Uterus (tissue), 4 donors: ENCODE measurements around the gene IRGC. TPM values are rescaled to one million over a fixed set of nuclear protein-coding genes. Genes with fewer than 3 reads are reported as not detected.

Experiments used
- DNase-seq, 2 donors: peaks; one replicate each; pipeline ENCODE4 v3.0.0-alpha.2; 2019 to 2020
- H3K27ac ChIP-seq, 2 donors: fragments of 200-600 bp; sonication (generic); 1 replicate in 1 of 2; 2 replicates in 1 of 2; pipeline ENCODE4 v1.5.1; 2016 to 2018
- H3K27me3 ChIP-seq, 2 donors: fragments of 200-600 bp; sonication (generic); one replicate each; pipeline ENCODE4 v1.5.1; 2018 to 2019; ENCODE audit warnings: control low read depth in 1 of 2
- H3K36me3 ChIP-seq, 2 donors: fragments of 200-600 bp; sonication (generic); one replicate each; pipeline ENCODE4 v1.5.1; 2019; ENCODE audit warnings: control low read depth in 1 of 2
- H3K4me1 ChIP-seq, 2 donors: fragments of 200-600 bp; sonication (generic); one replicate each; pipeline ENCODE4 v1.5.1; 2018 to 2019; ENCODE audit warnings: control low read depth in 1 of 2
- H3K4me3 ChIP-seq, 2 donors: fragments of 200-600 bp; sonication (generic); 1 replicate in 1 of 2; 2 replicates in 1 of 2; pipeline ENCODE4 v1.5.1; 2018 to 2019; ENCODE audit warnings: mild to moderate bottlenecking in 1 of 2
- H3K9me3 ChIP-seq, 2 donors: fragments of 200-600 bp; sonication (generic); one replicate each; pipeline ENCODE4 v1.5.1; 2019; ENCODE audit warnings: control low read depth in 1 of 2
- CTCF ChIP-seq, 4 experiments: fragments of 200-600 bp in 2 of 4; fragments of 450-650 bp in 2 of 4; sonication (generic) in 2 of 4; IDR thresholded peaks; one replicate each; pipeline ENCODE4 v1.5.1; 2016 to 2019; ENCODE audit warnings: antibody characterized with exemption in 4 of 4, mild to moderate bottlenecking in 2 of 4, moderate library complexity in 1 of 4
- POLR2A ChIP-seq, 2 donors: fragments of 450-650 bp; IDR thresholded peaks; one replicate each; pipeline ENCODE4 v1.6.1; 2016; ENCODE audit warnings: antibody characterized with exemption in 2 of 2, mild to moderate bottlenecking in 1 of 2, moderate library complexity in 1 of 2
- intact Hi-C: fragments of 100-400 bp; cut with DNase I; formaldehyde crosslinking; loops from one replicate; pipeline ENCODE4 v1.15.1; 2023; ENCODE audit warnings: low total_unique reads
- total RNA-seq, 4 donors: library from RNA; depleted of rRNA in 3 of 4; stranded (reverse); fragments of >200 nt in 3 of 4; gene quantifications; one replicate each; pipeline versions ENCODE4 v1.1.0 to v1.2.4, GENCODE V29; 2014 to 2023
- donor health status: DM: yes; HTN: yes; CAD: no.

Gene IRGC
- total RNA-seq, 4 donors from 2014 or later = not detected

- H3K27me3 ChIP-seq = no peaks in the 10 kb centered on the region
- intact Hi-C loops = no loop called here
- no peak for DNase-seq
- H3K27ac ChIP-seq = no peak overlapping the region
- no peak overlapping the region for H3K4me3 ChIP-seq
- H3K4me1 ChIP-seq = peaks cover 0 to 7% of the 10 kb centered on the region in 2 donors
- no peaks in the 10 kb centered on the region for H3K9me3 ChIP-seq
- no peaks in the 10 kb centered on the region for H3K36me3 ChIP-seq
- TF ChIP-seq CTCF (IDR thresholded peaks at IDR 0.05) (no peak), POLR2A (IDR thresholded peaks at IDR 0.05) (no peak)
Observed at GRCh38 chr19:43672061-43672679, 43.7 kb upstream of the IRGC start.

GRCh38 chr19:43673637-43674036 is 42.2 kb upstream of the IRGC start:
- no peak for DNase-seq
- Histone ChIP-seq H3K27me3 (no peaks in the 10 kb centered on the region), H3K9me3 (no peaks in the 10 kb centered on the region), H3K36me3 (no peaks in the 10 kb centered on the region), H3K4me1 (no peaks in the 10 kb centered on the region), H3K27ac (no peak overlapping the region), H3K4me3 (no peak overlapping the region)
- intact Hi-C loops = no loop called here
- no peak for TF ChIP-seq POLR2A (IDR thresholded peaks at IDR 0.05)
- no peak for TF ChIP-seq CTCF (IDR thresholded peaks at IDR 0.05)

- Histone ChIP-seq H3K27me3 (no peaks in the 10 kb centered on the region), H3K9me3 (no peaks in the 10 kb centered on the region), H3K4me1 (no peaks in the 10 kb centered on the region), H3K4me3 (no peak overlapping the region), H3K27ac (no peak overlapping the region), H3K36me3 (no peaks in the 10 kb centered on the region)
- TF ChIP-seq POLR2A (IDR thresholded peaks at IDR 0.05) (no peak), CTCF (IDR thresholded peaks at IDR 0.05) (no peak)
- intact Hi-C loops = no loop called here
- no peak for DNase-seq
Observed at GRCh38 chr19:43674183-43674582, 41.7 kb upstream of the IRGC start.

GRCh38 chr19:43674596-43674995 is 41.3 kb upstream of the IRGC start:
- no peak overlapping the region for H3K27ac ChIP-seq

More at GRCh38 chr19:43674596-43674995, 41.3 kb upstream of the IRGC start:
- Histone ChIP-seq H3K27me3 (no peaks in the 10 kb centered on the region), H3K4me3 (no peak overlapping the region), H3K4me1 (no peaks in the 10 kb centered on the region), H3K36me3 (no peaks in the 10 kb centered on the region), H3K9me3 (no peaks in the 10 kb centered on the region)
- no peak for DNase-seq
- no peak for TF ChIP-seq POLR2A (IDR thresholded peaks at IDR 0.05)
- no peak for TF ChIP-seq CTCF (IDR thresholded peaks at IDR 0.05)
- intact Hi-C loops = no loop called here
